ENCODE data around the gene SUCLG1.
"Not testable (repeated sequence)": the region's sequence is repeated elsewhere in the genome, so short reads cannot be mapped to it uniquely, and the experiment has no call there.

Gene SUCLG1

DNA sequence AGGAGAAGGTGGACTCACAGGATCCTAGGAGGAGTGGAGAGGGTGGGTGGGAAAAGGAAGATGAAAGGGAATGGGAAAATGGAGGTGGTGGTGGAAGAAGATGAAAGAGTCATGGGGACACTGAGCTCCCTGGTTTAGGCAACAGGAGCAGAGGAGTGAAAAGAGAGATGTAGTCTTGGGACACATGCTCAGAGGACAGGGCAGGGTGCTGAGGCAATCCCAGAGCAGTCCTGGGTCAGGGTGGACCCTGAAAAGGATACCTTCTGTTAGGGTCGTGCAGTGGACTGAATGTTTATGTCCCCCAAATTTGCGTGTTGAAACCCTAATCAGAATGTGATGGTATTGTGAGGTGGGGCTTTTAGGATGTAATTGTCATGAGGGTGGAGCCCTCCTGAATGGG is 37.9 kb downstream of the SUCLG1 start:
- H3K9ac ChIP-seq (ENCODE audit: low read length): no peak overlapping the region
- H3K27me3 ChIP-seq (ENCODE audit: control insufficient read depth, insufficient read depth, low read length): no peaks in the 10 kb centered on the region
- no peaks in the 10 kb centered on the region for H3K9me3 ChIP-seq (ENCODE audit: control insufficient read depth, insufficient read depth, low read depth, low read length)
- no peak overlapping the region for H3K4me3 ChIP-seq (ENCODE audit: low read depth, low read length)
- H3K4me1 ChIP-seq (ENCODE audit: control insufficient read depth, insufficient read depth, low read length): no peaks in the 10 kb centered on the region
- H3K27ac ChIP-seq (ENCODE audit: low read depth, low read length): no peak overlapping the region
- H3K36me3 ChIP-seq (ENCODE audit: control insufficient read depth, insufficient read depth, low read length): peaks cover 14% of the 10 kb centered on the region; the same call in 1 of the 2 replicates

DNA sequence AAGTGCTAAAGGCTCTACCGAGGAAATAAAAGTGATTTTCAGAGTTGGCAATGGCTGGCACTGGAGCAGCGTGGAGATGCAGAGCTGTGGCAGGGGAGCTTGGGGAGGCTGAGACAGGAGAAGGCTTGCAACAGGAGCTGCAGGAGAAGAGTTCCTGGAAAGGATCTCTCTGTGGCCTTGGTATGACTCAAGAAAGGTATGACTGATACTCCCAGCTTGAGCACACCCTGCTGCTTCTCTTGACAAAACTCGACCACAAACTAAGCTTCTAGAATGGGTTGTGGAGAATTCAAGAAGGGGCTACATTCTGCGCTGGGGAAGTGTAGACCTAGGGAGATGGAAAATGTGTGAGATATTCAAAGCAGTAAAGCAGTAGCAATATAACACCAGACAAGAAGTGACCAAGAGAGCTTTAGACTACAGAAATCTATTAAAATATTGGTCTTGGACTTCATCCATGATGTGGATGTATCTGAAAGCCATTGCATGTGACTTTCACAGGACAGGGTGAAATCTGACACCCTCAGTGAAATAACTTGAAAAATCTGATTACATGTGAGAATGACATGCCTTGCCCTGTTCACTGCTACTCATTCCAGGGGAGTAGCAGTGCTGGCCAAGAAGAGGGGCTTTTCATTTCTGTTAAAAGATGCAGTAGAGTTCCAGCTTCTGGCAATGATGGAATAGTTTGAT is 41.5 kb downstream of the SUCLG1 start:
- Histone ChIP-seq H3K9me3 (ENCODE audit: control insufficient read depth, insufficient read depth, low read depth, low read length) (no peaks in the 10 kb centered on the region), H3K36me3 (ENCODE audit: control insufficient read depth, insufficient read depth, low read length) (peaks cover 2% of the 10 kb centered on the region; the same call in 1 of the 2 replicates)

DNA sequence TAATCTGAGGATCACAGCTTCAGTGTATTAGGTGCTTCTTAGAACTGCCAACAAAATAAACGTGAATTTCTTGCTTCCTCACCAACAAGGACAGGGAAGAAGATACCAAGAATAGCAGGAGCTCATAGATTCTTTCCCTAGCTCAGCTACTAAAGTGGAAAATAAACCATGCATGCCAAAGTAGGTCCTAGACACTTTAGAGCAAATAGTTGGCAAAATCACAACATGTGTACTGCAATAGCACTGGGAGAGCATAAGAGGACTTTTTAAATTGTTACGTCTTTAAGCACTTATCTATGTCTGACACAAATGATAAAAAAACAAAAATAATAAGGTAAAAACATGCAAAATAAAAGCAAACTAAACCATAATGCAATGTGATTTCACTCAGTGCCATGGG is 49.5 kb downstream of the SUCLG1 start:
- H3K4me1 ChIP-seq (ENCODE audit: control insufficient read depth, insufficient read depth, low read length): no peaks in the 10 kb centered on the region
- H3K27ac ChIP-seq (ENCODE audit: low read depth, low read length): no peak overlapping the region
- H3K36me3 ChIP-seq (ENCODE audit: control insufficient read depth, insufficient read depth, low read length): no peaks in the 10 kb centered on the region
- H3K4me3 ChIP-seq (ENCODE audit: low read depth, low read length): no peak overlapping the region
- no peaks in the 10 kb centered on the region for H3K9me3 ChIP-seq (ENCODE audit: control insufficient read depth, insufficient read depth, low read depth, low read length)
- no peaks in the 10 kb centered on the region for H3K27me3 ChIP-seq (ENCODE audit: control insufficient read depth, insufficient read depth, low read length)
- H3K9ac ChIP-seq (ENCODE audit: low read length): no peak overlapping the region

More for the DNA sequence above, 41.5 kb downstream of the SUCLG1 start:
- Histone ChIP-seq H3K27ac (ENCODE audit: low read depth, low read length) (no peak overlapping the region), H3K9ac (ENCODE audit: low read length) (no peak overlapping the region), H3K4me3 (ENCODE audit: low read depth, low read length) (no peak overlapping the region), H3K4me1 (ENCODE audit: control insufficient read depth, insufficient read depth, low read length) (no peaks in the 10 kb centered on the region), H3K27me3 (ENCODE audit: control insufficient read depth, insufficient read depth, low read length) (no peaks in the 10 kb centered on the region)

DNA sequence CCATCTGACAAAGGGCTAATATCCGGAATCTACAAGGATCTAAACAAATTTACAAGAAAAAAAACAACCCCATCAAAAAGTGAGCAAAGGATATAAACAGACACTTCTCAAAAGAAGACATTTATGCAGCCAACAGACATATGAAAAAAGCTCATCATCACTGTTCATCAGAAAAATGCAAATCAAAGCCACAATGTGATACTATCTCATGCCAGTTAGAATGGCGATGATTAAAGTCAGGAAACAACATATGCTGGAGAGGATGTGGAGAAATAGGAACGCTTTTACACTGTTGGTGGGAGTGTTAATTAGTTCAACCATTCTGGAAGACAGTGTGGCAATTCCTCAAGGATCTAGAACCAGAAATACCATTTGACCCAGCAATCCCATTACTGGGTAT is 57.0 kb downstream of the SUCLG1 start:
- not testable (repeated sequence) for H3K27me3 ChIP-seq (ENCODE audit: control insufficient read depth, insufficient read depth, low read length); H3K36me3 ChIP-seq (ENCODE audit: control insufficient read depth, insufficient read depth, low read length); H3K4me1 ChIP-seq (ENCODE audit: control insufficient read depth, insufficient read depth, low read length); H3K9ac ChIP-seq (ENCODE audit: low read length); H3K27ac ChIP-seq (ENCODE audit: low read depth, low read length); H3K4me3 ChIP-seq (ENCODE audit: low read depth, low read length); H3K9me3 ChIP-seq (ENCODE audit: control insufficient read depth, insufficient read depth, low read depth, low read length)

DNA sequence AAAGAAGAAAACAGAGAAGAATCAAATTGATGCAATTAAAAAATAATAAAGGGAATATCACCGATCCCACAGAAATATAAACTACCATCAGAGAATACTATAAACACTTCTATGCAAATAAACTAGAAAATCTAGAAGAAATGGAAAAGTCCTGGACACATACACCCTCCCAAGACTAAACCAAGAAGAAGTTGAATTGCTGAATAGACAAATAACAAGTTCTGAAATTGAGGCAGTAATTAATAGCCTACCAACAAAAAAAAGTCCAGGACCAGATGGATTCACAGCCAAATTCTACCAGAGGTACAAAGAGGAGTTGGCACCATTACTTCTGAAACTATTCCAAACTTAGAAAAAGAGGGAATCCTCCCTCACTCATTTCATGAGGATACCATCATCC is 59.2 kb downstream of the SUCLG1 start:
- not testable (repeated sequence) for H3K9ac ChIP-seq (ENCODE audit: low read length); H3K27ac ChIP-seq (ENCODE audit: low read depth, low read length)

DNA sequence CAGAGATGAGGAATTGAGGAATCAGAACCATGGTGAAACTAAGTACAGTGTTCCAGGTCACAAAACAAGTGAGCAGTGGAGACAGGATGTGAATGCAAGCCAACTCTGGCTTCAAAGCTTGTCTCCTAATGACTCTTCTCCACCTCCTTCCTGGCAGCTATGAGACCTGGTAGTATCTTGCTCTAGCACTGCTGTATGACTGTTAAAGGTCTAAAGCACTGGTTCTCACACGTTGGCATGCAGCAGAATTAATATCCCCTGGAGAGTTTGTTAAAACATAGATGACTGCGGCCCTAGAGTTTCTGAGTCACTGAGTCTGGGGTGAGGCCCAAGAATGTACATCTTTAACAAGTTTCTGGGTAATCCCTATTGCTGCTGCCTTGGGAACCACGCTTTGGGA is 63.3 kb downstream of the SUCLG1 start:
- no peak overlapping the region for H3K4me3 ChIP-seq (ENCODE audit: low read depth, low read length)
- H3K36me3 ChIP-seq (ENCODE audit: control insufficient read depth, insufficient read depth, low read length): no peaks in the 10 kb centered on the region
- H3K4me1 ChIP-seq (ENCODE audit: control insufficient read depth, insufficient read depth, low read length): no peaks in the 10 kb centered on the region
- peaks cover 10% of the 10 kb centered on the region; the same call in 1 of the 2 replicates for H3K9me3 ChIP-seq (ENCODE audit: control insufficient read depth, insufficient read depth, low read depth, low read length)
- H3K27me3 ChIP-seq (ENCODE audit: control insufficient read depth, insufficient read depth, low read length): no peaks in the 10 kb centered on the region
- H3K27ac ChIP-seq (ENCODE audit: low read depth, low read length): no peak overlapping the region
- no peak overlapping the region for H3K9ac ChIP-seq (ENCODE audit: low read length)

More for the DNA sequence above, 59.2 kb downstream of the SUCLG1 start:
- not testable (repeated sequence) for H3K36me3 ChIP-seq (ENCODE audit: control insufficient read depth, insufficient read depth, low read length); H3K27me3 ChIP-seq (ENCODE audit: control insufficient read depth, insufficient read depth, low read length); H3K9me3 ChIP-seq (ENCODE audit: control insufficient read depth, insufficient read depth, low read depth, low read length); H3K4me3 ChIP-seq (ENCODE audit: low read depth, low read length); H3K4me1 ChIP-seq (ENCODE audit: control insufficient read depth, insufficient read depth, low read length)

DNA sequence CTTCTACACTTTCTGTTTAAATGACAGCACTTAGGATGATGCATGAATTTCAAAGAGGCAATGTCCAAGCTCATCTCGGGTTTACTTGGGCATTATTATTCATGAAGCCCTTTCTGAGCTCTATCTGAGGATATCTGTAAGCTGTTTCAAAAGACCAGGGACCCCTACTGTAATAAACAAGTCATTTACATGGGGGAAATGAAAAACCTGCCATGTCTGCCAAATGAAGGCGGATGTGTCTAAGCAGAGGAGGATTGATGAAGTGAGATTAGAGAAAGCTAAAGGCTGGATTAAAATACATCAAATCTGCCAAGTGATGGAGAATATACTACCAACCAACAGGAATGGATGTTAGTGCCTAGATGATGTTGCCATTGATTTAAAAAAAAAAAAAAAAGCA is 64.5 kb downstream of the SUCLG1 start:
- Histone ChIP-seq H3K27me3 (ENCODE audit: control insufficient read depth, insufficient read depth, low read length) (no peaks in the 10 kb centered on the region), H3K36me3 (ENCODE audit: control insufficient read depth, insufficient read depth, low read length) (no peaks in the 10 kb centered on the region), H3K27ac (ENCODE audit: low read depth, low read length) (no peak overlapping the region), H3K4me3 (ENCODE audit: low read depth, low read length) (no peak overlapping the region), H3K4me1 (ENCODE audit: control insufficient read depth, insufficient read depth, low read length) (no peaks in the 10 kb centered on the region), H3K9ac (ENCODE audit: low read length) (no peak overlapping the region), H3K9me3 (ENCODE audit: control insufficient read depth, insufficient read depth, low read depth, low read length) (peaks cover 10% of the 10 kb centered on the region; the same call in 1 of the 2 replicates)

DNA sequence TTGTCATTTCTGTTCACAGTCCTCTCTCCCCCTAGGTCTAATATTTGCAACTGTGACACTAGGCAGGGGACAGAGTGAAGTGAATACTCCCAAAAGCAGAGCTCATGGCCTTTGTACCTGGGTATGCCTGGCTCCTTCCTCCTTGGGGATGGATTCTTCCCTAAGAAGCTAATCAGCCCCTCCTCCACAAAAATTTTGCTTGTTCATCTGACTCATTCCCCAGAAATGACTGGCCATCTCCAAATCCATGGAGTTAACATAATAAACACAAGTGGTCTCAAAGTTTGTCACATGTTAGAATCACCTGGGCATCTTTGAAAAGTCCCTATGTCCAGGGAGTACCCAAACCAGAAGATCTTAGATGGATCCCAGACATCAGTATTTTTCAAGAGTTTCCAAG is 65.3 kb downstream of the SUCLG1 start:
- no peaks in the 10 kb centered on the region for H3K36me3 ChIP-seq (ENCODE audit: control insufficient read depth, insufficient read depth, low read length)
- no peak overlapping the region for H3K9ac ChIP-seq (ENCODE audit: low read length)
- H3K27ac ChIP-seq (ENCODE audit: low read depth, low read length): no peak overlapping the region
- no peaks in the 10 kb centered on the region for H3K4me1 ChIP-seq (ENCODE audit: control insufficient read depth, insufficient read depth, low read length)
- H3K9me3 ChIP-seq (ENCODE audit: control insufficient read depth, insufficient read depth, low read depth, low read length): peaks cover 12% of the 10 kb centered on the region; the same call in 1 of the 2 replicates
- H3K4me3 ChIP-seq (ENCODE audit: low read depth, low read length): no peak overlapping the region
- no peaks in the 10 kb centered on the region for H3K27me3 ChIP-seq (ENCODE audit: control insufficient read depth, insufficient read depth, low read length)

DNA sequence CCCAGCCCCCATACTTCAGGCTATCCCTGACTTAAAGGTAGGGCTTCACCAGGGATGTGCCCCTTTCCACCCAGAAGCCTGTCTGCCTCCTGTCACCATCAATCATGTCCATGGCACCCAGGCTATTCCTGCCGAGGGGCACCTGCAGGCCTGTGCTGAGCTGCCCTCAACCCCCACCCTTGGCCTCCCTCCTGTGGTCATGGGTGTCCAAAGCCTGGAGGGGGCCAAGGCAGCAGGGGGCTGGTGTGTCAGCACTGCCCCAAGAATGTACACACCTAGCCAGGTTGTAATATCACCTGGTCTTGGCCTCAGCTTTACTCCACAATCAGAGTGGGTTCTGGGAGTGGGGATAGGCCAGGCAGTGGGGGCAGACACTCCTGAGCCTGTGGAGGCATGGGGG is 69.3 kb downstream of the SUCLG1 start:
- Histone ChIP-seq H3K27me3 (ENCODE audit: control insufficient read depth, insufficient read depth, low read length) (no peaks in the 10 kb centered on the region), H3K9me3 (ENCODE audit: control insufficient read depth, insufficient read depth, low read depth, low read length) (peaks cover 13% of the 10 kb centered on the region; the same call in 1 of the 2 replicates), H3K9ac (ENCODE audit: low read length) (no peak overlapping the region), H3K27ac (ENCODE audit: low read depth, low read length) (no peak overlapping the region), H3K4me3 (ENCODE audit: low read depth, low read length) (no peak overlapping the region), H3K36me3 (ENCODE audit: control insufficient read depth, insufficient read depth, low read length) (no peaks in the 10 kb centered on the region), H3K4me1 (ENCODE audit: control insufficient read depth, insufficient read depth, low read length) (peaks cover 3% of the 10 kb centered on the region; the same call in 1 of the 2 replicates)

DNA sequence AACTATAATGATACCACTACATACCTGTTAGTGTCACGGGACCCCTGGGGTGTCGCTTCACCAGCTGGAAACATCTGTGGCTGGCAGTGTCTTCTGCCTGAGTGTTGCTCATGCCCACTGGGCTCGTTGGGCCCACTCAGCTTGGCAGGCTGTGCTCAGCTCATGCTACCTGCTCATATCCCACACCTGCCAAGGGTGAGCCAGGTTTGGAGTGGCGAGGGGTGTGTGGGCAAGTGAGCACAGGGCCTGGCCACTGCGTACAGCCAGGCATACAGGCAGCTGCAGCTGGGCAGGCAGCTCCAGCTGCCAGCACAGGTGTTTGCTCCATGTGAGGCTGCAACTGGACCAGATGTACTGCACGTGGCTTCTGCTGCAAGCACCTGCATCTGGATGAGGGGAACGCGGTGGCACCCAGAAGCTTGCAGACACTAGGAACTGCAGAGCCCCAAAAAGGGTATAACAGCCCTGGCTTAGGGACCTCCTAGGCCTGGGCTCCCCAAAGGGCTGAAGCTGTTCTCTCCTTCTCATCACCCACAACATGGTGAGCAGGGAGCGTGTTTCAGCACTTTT is 70.1 kb downstream of the SUCLG1 start:
- Histone ChIP-seq H3K27me3 (ENCODE audit: control insufficient read depth, insufficient read depth, low read length) (no peaks in the 10 kb centered on the region), H3K27ac (ENCODE audit: low read depth, low read length) (no peak overlapping the region), H3K9ac (ENCODE audit: low read length) (no peak overlapping the region), H3K4me3 (ENCODE audit: low read depth, low read length) (no peak overlapping the region), H3K9me3 (ENCODE audit: control insufficient read depth, insufficient read depth, low read depth, low read length) (peaks cover 13% of the 10 kb centered on the region; the same call in 1 of the 2 replicates), H3K36me3 (ENCODE audit: control insufficient read depth, insufficient read depth, low read length) (no peaks in the 10 kb centered on the region), H3K4me1 (ENCODE audit: control insufficient read depth, insufficient read depth, low read length) (peaks cover 3% of the 10 kb centered on the region; the same call in 1 of the 2 replicates)

DNA sequence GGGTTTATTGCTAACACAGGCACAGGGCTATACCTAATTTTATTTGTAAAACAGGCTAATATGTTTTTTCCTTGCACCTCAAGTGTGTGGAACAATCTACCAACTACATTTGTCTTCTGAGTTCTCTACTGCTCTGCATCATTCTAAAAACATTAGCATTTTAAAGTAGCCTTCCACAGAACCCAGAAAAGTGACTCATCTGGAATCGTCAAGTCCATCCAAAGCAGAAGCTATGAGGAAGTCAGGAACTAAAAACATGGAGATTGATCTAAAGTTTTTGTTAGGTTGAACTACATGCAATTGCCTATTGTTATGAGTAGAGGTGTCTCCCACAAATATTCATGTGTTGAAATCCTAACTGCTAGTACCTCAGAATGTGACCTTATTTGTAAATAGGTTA is 70.9 kb downstream of the SUCLG1 start:
- H3K27ac ChIP-seq (ENCODE audit: low read depth, low read length): no peak overlapping the region
- H3K9me3 ChIP-seq (ENCODE audit: control insufficient read depth, insufficient read depth, low read depth, low read length): peaks cover 13% of the 10 kb centered on the region; the same call in 1 of the 2 replicates
- H3K27me3 ChIP-seq (ENCODE audit: control insufficient read depth, insufficient read depth, low read length): no peaks in the 10 kb centered on the region
- no peak overlapping the region for H3K9ac ChIP-seq (ENCODE audit: low read length)
- H3K4me1 ChIP-seq (ENCODE audit: control insufficient read depth, insufficient read depth, low read length): peaks cover 3% of the 10 kb centered on the region; the same call in 1 of the 2 replicates
- H3K4me3 ChIP-seq (ENCODE audit: low read depth, low read length): no peak overlapping the region
- no peaks in the 10 kb centered on the region for H3K36me3 ChIP-seq (ENCODE audit: control insufficient read depth, insufficient read depth, low read length)
